Measurements from ENCODE around the gene AMPH. TPM values are rescaled to one million over a fixed set of nuclear protein-coding genes. Genes with fewer than 3 reads are reported as not detected.

AMPH gene
- total and polyA plus RNA-seq, 4 donors: 0.18 to 6.6 (median 3.6) TPM

- H3K9me3 ChIP-seq (ENCODE audit: control insufficient read depth in 4 of 4, insufficient read depth in 3 of 4, low read length in 3 of 4): peaks cover 3 to 14% (median 5%) of the 10 kb centered on the region in 4 donors
- H3K4me3 ChIP-seq: no peak overlapping the region
- H3K27me3 ChIP-seq (ENCODE audit: control insufficient read depth in 3 of 3, insufficient read depth in 3 of 3, low read length in 2 of 3): no peaks in the 10 kb centered on the region
- 73 to 83% methylated on average over 2 of the region's 2 CpGs for WGBS, 2 donors
- DNase-seq: no peak
- no peak for ATAC-seq (ENCODE audit: insufficient read depth, low FRiP score)
- no peak overlapping the region for H3K9ac ChIP-seq (ENCODE audit: insufficient read depth in 1 of 2, low read length in 2 of 2)
- H3K4me1 ChIP-seq (ENCODE audit: control insufficient read depth in 5 of 5, insufficient read depth in 5 of 5, low read length in 5 of 5): no peaks in the 10 kb centered on the region
- H3K27ac ChIP-seq (ENCODE audit: low read depth in 1 of 2, low read length in 1 of 2): no peak overlapping the region
- H3K36me3 ChIP-seq (ENCODE audit: control insufficient read depth in 4 of 4, insufficient read depth in 4 of 4, low read length in 4 of 4): peaks cover 0 to 4% (median 0%) of the 10 kb centered on the region in 4 donors
- TF ChIP-seq CTCF (IDR thresholded peaks at IDR 0.05; ENCODE audit: control extremely low read depth, extremely low read depth): no peak
Measured at GRCh38 chr7:38481401-38481800, 149.8 kb downstream of the AMPH start.

GRCh38 chr7:38478404-38478803 is 152.8 kb downstream of the AMPH start:
- no peaks in the 10 kb centered on the region for H3K4me1 ChIP-seq (ENCODE audit: control insufficient read depth in 5 of 5, insufficient read depth in 5 of 5, low read length in 5 of 5)
- no peak overlapping the region for H3K9ac ChIP-seq (ENCODE audit: insufficient read depth in 1 of 2, low read length in 2 of 2)
- TF ChIP-seq CTCF (IDR thresholded peaks at IDR 0.05; ENCODE audit: control extremely low read depth, extremely low read depth): no peak
- peaks cover 0 to 7% (median 0%) of the 10 kb centered on the region in 4 donors for H3K36me3 ChIP-seq (ENCODE audit: control insufficient read depth in 4 of 4, insufficient read depth in 4 of 4, low read length in 4 of 4)
- 49 to 55% methylated on average over 3 of the region's 3 CpGs for WGBS, 2 donors
- H3K9me3 ChIP-seq (ENCODE audit: control insufficient read depth in 4 of 4, insufficient read depth in 3 of 4, low read length in 3 of 4): peaks cover 3 to 5% (median 4%) of the 10 kb centered on the region in 4 donors
- no peak overlapping the region for H3K27ac ChIP-seq (ENCODE audit: low read depth in 1 of 2, low read length in 1 of 2)
- ATAC-seq (ENCODE audit: insufficient read depth, low FRiP score): no peak
- H3K27me3 ChIP-seq (ENCODE audit: control insufficient read depth in 3 of 3, insufficient read depth in 3 of 3, low read length in 2 of 3): no peaks in the 10 kb centered on the region
- no peak for DNase-seq
- no peak overlapping the region for H3K4me3 ChIP-seq

GRCh38 chr7:38477333-38477732 is 153.8 kb downstream of the AMPH start:
- no peak for DNase-seq
- Histone ChIP-seq H3K4me3 (no peak overlapping the region), H3K36me3 (ENCODE audit: control insufficient read depth in 4 of 4, insufficient read depth in 4 of 4, low read length in 4 of 4) (peaks cover 0 to 2% (median 0%) of the 10 kb centered on the region in 4 donors), H3K9me3 (ENCODE audit: control insufficient read depth in 4 of 4, insufficient read depth in 3 of 4, low read length in 3 of 4) (peaks cover 0 to 3% (median 0%) of the 10 kb centered on the region in 4 donors), H3K27ac (ENCODE audit: low read depth in 1 of 2, low read length in 1 of 2) (no peak overlapping the region), H3K4me1 (ENCODE audit: control insufficient read depth in 5 of 5, insufficient read depth in 5 of 5, low read length in 5 of 5) (no peaks in the 10 kb centered on the region), H3K9ac (ENCODE audit: insufficient read depth in 1 of 2, low read length in 2 of 2) (no peak overlapping the region), H3K27me3 (ENCODE audit: control insufficient read depth in 3 of 3, insufficient read depth in 3 of 3, low read length in 2 of 3) (no peaks in the 10 kb centered on the region)
- 89 to 93% methylated on average over 1 of the region's 1 CpG for WGBS, 2 donors
- TF ChIP-seq CTCF (IDR thresholded peaks at IDR 0.05; ENCODE audit: control extremely low read depth, extremely low read depth): no peak
- no peak for ATAC-seq (ENCODE audit: insufficient read depth, low FRiP score)

GRCh38 chr7:38476764-38477163 is 154.4 kb downstream of the AMPH start:
- Histone ChIP-seq H3K9ac (ENCODE audit: insufficient read depth in 1 of 2, low read length in 2 of 2) (no peak overlapping the region), H3K27me3 (ENCODE audit: control insufficient read depth in 3 of 3, insufficient read depth in 3 of 3, low read length in 2 of 3) (no peaks in the 10 kb centered on the region), H3K9me3 (ENCODE audit: control insufficient read depth in 4 of 4, insufficient read depth in 3 of 4, low read length in 3 of 4) (peaks cover 0 to 3% (median 0%) of the 10 kb centered on the region in 4 donors), H3K36me3 (ENCODE audit: control insufficient read depth in 4 of 4, insufficient read depth in 4 of 4, low read length in 4 of 4) (peaks cover 0 to 2% (median 0%) of the 10 kb centered on the region in 4 donors), H3K4me3 (no peak overlapping the region), H3K27ac (ENCODE audit: low read depth in 1 of 2, low read length in 1 of 2) (no peak overlapping the region), H3K4me1 (ENCODE audit: control insufficient read depth in 5 of 5, insufficient read depth in 5 of 5, low read length in 5 of 5) (no peaks in the 10 kb centered on the region)
- WGBS, 2 donors: 79 to 87% methylated on average over 6 of the region's 6 CpGs
- ATAC-seq (ENCODE audit: insufficient read depth, low FRiP score) (no peak), DNase-seq (no peak)
- TF ChIP-seq CTCF (IDR thresholded peaks at IDR 0.05; ENCODE audit: control extremely low read depth, extremely low read depth): no peak

All from lung (tissue), 12 donors.